H1 (cell line): ENCODE results near the gene GAPDH. TPM values are rescaled to one million over a fixed set of nuclear protein-coding genes. Genes with fewer than 3 reads are reported as not detected.

ENCODE experiments used
- BRCA1 ChIP-seq: IDR thresholded peaks from 2 replicates; pipeline ENCODE4 v1.6.1; 2012; ENCODE audit warnings: low read depth, low read length, improper control_type of control experiment
- CHD1 ChIP-seq: IDR thresholded peaks from 2 replicates; pipeline ENCODE4 v1.6.1; 2012; ENCODE audit warnings: low read depth, low read length, improper control_type of control experiment
- CHD2 ChIP-seq: IDR thresholded peaks from 2 replicates; pipeline ENCODE4 v1.6.1; 2012; ENCODE audit warnings: low read length, improper control_type of control experiment
- KDM4A ChIP-seq: IDR thresholded peaks from one replicate; pipeline ENCODE4 v1.7.1; 2012; ENCODE audit warnings: low read depth, mild to moderate bottlenecking, moderate library complexity, low read length, inconsistent platforms; ENCODE audit not compliant: severe bottlenecking
- POLR2A ChIP-seq, 2 experiments: IDR thresholded peaks; 1 replicate in 1 of 2; 2 replicates in 1 of 2; pipeline ENCODE4 v1.6.1; 2011; ENCODE audit warnings: low read depth in 2 of 2, low read length in 2 of 2, mild to moderate bottlenecking in 2 of 2; ENCODE audit errors: control extremely low read depth in 1 of 2
- POLR2AphosphoS5 ChIP-seq: IDR thresholded peaks from 2 replicates; pipeline ENCODE4 v1.6.1; 2011; ENCODE audit warnings: low read depth, low read length
- RAD21 ChIP-seq, 2 experiments: IDR thresholded peaks in 1 of 2; conservative IDR thresholded peaks in 1 of 2; 2 replicates each; pipeline ENCODE4 v1.6.1; 2011; ENCODE audit warnings: low read depth in 2 of 2, low read length in 2 of 2, improper control_type of control experiment in 1 of 2, inconsistent platforms in 1 of 2, mild to moderate bottlenecking in 1 of 2, moderate library complexity in 1 of 2
- RBBP5 ChIP-seq: IDR thresholded peaks from 2 replicates; pipeline ENCODE4 v1.7.1; 2012; ENCODE audit warnings: low read depth, mild to moderate bottlenecking, inconsistent platforms, low read length, moderate library complexity, borderline replicate concordance
- RFX5 ChIP-seq: IDR thresholded peaks from 2 replicates; pipeline ENCODE4 v1.6.1; 2011; ENCODE audit warnings: low read depth, low read length, improper control_type of control experiment, borderline replicate concordance
- RNF2 ChIP-seq: fragments of 200-900, 300-1000 bp; sonication (generic); IDR thresholded peaks from 2 replicates; pipeline ENCODE4 v1.7.1; 2016; ENCODE audit warnings: borderline replicate concordance, low read depth, mild to moderate bottlenecking, antibody characterized with exemption, low read length; ENCODE audit not compliant: poor library complexity, severe bottlenecking; ENCODE audit errors: missing control alignments
- SP1 ChIP-seq: IDR thresholded peaks from 2 replicates; pipeline ENCODE4 v1.6.1; 2011; ENCODE audit warnings: low read depth, low read length
- TAF1 ChIP-seq: IDR thresholded peaks from 2 replicates; pipeline ENCODE4 v1.6.1; 2011; ENCODE audit warnings: mild to moderate bottlenecking, low read depth, low read length
- TAF7 ChIP-seq: optimal IDR thresholded peaks from 2 replicates; pipeline ENCODE3; 2011; ENCODE audit warnings: low read depth, mild to moderate bottlenecking, inconsistent platforms, low read length, moderate library complexity, borderline replicate concordance
- TCF12 ChIP-seq: IDR thresholded peaks from 2 replicates; pipeline ENCODE4 v1.6.1; 2011; ENCODE audit warnings: low read depth, mild to moderate bottlenecking, low read length
- ZNF274 ChIP-seq: IDR thresholded peaks from 2 replicates; pipeline ENCODE4 v1.7.0; 2012; ENCODE audit warnings: low read length, borderline replicate concordance; ENCODE audit errors: extremely low read depth
- polyA plus RNA-seq, 7 experiments: library from polyadenylated mRNA; depleted of rRNA in 3 of 7; stranded (reverse) in 5 of 7; unstranded in 2 of 7; fragments of >200 nt in 5 of 7; fragments of 200-250 nt in 2 of 7; gene quantifications; 1 replicate in 5 of 7; 2 replicates in 1 of 7; 4 replicates in 1 of 7; pipeline versions ENCODE4 v1.2.1 to v1.2.3, GENCODE V29; 2011 to 2013; ENCODE audit warnings: missing spikeins in 2 of 7, mixed read lengths in 2 of 7
- total RNA-seq: library from RNA; stranded (reverse); fragmentation: NEBNext Ultra II Directional; extraction: Animal tissue kit (Norgen Biotek cat#: 25700); gene quantifications from 2 replicates; pipeline ENCODE4 v1.2.1, GENCODE V29; 2021
- TF ChIP-seq, protein P1 (sequence below), 3 experiments: IDR thresholded peaks; 1 replicate in 2 of 3; 2 replicates in 1 of 3; pipeline versions ENCODE4 v1.5.1 to v1.6.1; 2011; ENCODE audit warnings: low read length in 3 of 3, mild to moderate bottlenecking in 3 of 3, inconsistent platforms in 2 of 3, low read depth in 1 of 3, moderate library complexity in 1 of 3; ENCODE audit not compliant: insufficient read depth in 1 of 3; ENCODE audit errors: control extremely low read depth in 1 of 3
- TF ChIP-seq, protein P2 (sequence below): IDR thresholded peaks from 2 replicates; pipeline ENCODE4 v1.6.1; 2012; ENCODE audit warnings: low read length, inconsistent platforms
- TF ChIP-seq, protein P3 (sequence below): IDR thresholded peaks from 2 replicates; pipeline ENCODE4 v1.6.1; 2011; ENCODE audit warnings: low read depth, mild to moderate bottlenecking, low read length; ENCODE audit not compliant: insufficient read depth

The GAPDH gene
- total and polyA plus RNA-seq, 2 of the 8 experiments (the other 6 are each of a cell fraction or from before 2014, with no cell fraction given), result 5,175 to 15,878 TPM

DNA sequence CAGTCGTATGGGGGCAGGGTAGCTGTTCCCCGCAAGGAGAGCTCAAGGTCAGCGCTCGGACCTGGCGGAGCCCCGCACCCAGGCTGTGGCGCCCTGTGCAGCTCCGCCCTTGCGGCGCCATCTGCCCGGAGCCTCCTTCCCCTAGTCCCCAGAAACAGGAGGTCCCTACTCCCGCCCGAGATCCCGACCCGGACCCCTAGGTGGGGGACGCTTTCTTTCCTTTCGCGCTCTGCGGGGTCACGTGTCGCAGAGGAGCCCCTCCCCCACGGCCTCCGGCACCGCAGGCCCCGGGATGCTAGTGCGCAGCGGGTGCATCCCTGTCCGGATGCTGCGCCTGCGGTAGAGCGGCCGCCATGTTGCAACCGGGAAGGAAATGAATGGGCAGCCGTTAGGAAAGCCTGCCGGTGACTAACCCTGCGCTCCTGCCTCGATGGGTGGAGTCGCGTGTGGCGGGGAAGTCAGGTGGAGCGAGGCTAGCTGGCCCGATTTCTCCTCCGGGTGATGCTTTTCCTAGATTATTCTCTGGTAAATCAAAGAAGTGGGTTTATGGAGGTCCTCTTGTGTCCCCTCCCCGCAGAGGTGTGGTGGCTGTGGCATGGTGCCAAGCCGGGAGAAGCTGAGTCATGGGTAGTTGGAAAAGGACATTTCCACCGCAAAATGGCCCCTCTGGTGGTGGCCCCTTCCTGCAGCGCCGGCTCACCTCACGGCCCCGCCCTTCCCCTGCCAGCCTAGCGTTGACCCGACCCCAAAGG, 804 bp downstream of the GAPDH start (continued):
- TF ChIP-seq POLR2A (IDR thresholded peaks at IDR 0.05; ENCODE audit: control extremely low read depth in 1 of 2, low read depth in 2 of 2, low read length in 2 of 2), result peak in 1 of 2 experiments; percentile 95; a peak in 2 of 3 replicates
- TF ChIP-seq KDM4A, result no peak
- TF ChIP-seq CHD2, result 0 out of 2 replicates have a peak, but pooled peaks have one; percentile 18
- TF ChIP-seq, protein P1, sequence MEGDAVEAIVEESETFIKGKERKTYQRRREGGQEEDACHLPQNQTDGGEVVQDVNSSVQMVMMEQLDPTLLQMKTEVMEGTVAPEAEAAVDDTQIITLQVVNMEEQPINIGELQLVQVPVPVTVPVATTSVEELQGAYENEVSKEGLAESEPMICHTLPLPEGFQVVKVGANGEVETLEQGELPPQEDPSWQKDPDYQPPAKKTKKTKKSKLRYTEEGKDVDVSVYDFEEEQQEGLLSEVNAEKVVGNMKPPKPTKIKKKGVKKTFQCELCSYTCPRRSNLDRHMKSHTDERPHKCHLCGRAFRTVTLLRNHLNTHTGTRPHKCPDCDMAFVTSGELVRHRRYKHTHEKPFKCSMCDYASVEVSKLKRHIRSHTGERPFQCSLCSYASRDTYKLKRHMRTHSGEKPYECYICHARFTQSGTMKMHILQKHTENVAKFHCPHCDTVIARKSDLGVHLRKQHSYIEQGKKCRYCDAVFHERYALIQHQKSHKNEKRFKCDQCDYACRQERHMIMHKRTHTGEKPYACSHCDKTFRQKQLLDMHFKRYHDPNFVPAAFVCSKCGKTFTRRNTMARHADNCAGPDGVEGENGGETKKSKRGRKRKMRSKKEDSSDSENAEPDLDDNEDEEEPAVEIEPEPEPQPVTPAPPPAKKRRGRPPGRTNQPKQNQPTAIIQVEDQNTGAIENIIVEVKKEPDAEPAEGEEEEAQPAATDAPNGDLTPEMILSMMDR (IDR thresholded peaks at IDR 0.05; ENCODE audit: control extremely low read depth in 1 of 3, insufficient read depth in 1 of 3, low read depth in 1 of 3, low read length in 3 of 3), result no peak
- TF ChIP-seq TCF12, result no peak
- no peak for TF ChIP-seq TAF7
- TF ChIP-seq, protein P2, sequence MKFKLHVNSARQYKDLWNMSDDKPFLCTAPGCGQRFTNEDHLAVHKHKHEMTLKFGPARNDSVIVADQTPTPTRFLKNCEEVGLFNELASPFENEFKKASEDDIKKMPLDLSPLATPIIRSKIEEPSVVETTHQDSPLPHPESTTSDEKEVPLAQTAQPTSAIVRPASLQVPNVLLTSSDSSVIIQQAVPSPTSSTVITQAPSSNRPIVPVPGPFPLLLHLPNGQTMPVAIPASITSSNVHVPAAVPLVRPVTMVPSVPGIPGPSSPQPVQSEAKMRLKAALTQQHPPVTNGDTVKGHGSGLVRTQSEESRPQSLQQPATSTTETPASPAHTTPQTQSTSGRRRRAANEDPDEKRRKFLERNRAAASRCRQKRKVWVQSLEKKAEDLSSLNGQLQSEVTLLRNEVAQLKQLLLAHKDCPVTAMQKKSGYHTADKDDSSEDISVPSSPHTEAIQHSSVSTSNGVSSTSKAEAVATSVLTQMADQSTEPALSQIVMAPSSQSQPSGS, result no peak; the same call in 1 of the 2 replicates
- TF ChIP-seq RAD21 (IDR thresholded peaks at IDR 0.05 in 1 of 2, conservative IDR thresholded peaks at IDR 0.05 in 1 of 2; ENCODE audit: low read depth in 2 of 2, low read length in 2 of 2), result no peak
- TF ChIP-seq CHD1, result no peak; the same call in 1 of the 2 replicates
- no peak for TF ChIP-seq RBBP5
- TF ChIP-seq, protein P3, sequence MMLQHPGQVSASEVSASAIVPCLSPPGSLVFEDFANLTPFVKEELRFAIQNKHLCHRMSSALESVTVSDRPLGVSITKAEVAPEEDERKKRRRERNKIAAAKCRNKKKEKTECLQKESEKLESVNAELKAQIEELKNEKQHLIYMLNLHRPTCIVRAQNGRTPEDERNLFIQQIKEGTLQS, result peak; percentile 65
- TF ChIP-seq POLR2AphosphoS5, result peak; percentile 91
- TF ChIP-seq SP1, result peak; percentile 42; the same call in 1 of the 2 replicates
- no peak for TF ChIP-seq RNF2
- TF ChIP-seq TAF1, result peak; percentile 72
- TF ChIP-seq BRCA1, result no peak
- TF ChIP-seq RFX5, result no peak
- TF ChIP-seq ZNF274, result no peak
